WI38 (cell line): ENCODE measurements around the gene BCL2.

Experiments used
- H3K4me3 ChIP-seq: 2 replicates; pipeline ENCODE4 v1.5.1; 2011; ENCODE audit warnings: low read depth, mild to moderate bottlenecking, control low read depth, low read length
- CTCF ChIP-seq: IDR thresholded peaks from 2 replicates; pipeline ENCODE4 v1.5.1; 2012; ENCODE audit warnings: low read depth, mild to moderate bottlenecking, control low read depth, low read length

BCL2 gene

DNA sequence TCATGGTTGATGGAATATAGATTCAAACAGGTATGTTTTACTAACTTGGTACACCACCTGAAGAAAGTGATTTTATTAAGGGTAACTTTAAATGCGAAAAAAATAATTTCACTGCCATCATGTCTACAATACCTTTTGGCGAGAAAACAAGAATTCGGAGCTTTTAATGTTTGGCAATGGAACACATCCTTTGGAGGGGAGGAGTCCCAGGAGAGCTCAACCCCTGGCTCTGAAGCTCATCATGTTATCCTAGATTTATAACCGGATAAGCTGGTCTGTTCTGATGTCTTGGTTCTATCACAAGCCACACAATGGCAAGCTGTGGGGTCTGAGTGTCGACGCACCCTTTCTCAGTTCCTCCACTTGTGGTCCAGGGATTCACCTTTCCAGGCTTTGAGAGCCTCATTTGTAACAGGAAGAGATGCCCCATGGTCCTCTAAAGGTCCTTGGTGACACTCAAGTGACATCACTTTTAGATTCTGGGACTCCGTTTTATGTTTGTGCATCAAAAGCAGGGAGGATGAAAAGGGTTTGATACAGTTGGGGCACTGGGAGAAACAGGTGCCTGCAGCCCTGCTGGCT is 172.7 kb downstream of the BCL2 start:
- no peak for TF ChIP-seq CTCF
- H3K4me3 ChIP-seq = no peak overlapping the region

- TF ChIP-seq CTCF = no peak
- H3K4me3 ChIP-seq = no peak overlapping the region
These were observed 173.6 kb downstream of the BCL2 start for GRCh38 chr18:63145851-63146555.

DNA sequence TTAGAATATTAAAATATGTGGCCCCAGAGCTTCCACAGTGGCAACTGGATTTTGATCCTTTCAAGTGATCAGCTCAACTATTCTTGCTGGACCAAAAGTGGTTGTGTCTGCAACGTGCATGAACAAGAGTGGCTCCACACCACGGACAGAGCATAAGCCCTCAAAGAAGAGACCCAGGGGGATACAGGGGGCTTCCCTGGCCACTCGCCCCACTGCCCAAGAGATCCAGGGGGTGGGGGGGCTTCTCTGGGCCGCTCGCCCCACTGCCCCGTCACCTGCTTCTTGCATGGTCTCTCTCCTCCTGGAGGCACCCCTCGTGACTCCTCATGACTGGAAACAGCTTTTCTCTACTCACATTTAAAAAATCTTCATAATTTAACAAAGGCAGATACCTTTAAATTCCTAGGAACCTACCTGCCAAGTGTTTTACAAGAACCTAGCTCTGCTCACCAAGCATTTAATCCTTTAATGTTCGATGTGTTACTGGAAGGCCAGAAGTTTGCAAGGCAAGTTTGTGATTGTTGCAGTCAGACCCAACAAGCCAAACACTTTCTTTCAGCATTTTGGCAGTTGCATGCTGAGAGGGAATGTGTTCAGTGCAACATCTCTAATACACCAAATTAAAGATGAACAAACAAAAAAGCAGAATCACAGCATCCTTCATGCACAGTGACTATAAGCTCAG is 174.3 kb downstream of the BCL2 start:
- H3K4me3 ChIP-seq = no peak overlapping the region

GRCh38 chr18:63144748-63145147 is 174.8 kb downstream of the BCL2 start:
- no peak for TF ChIP-seq CTCF

More for the DNA sequence above, 174.3 kb downstream of the BCL2 start:
- TF ChIP-seq CTCF = no peak

GRCh38 chr18:63143330-63143771 is 176.2 kb downstream of the BCL2 start:
- H3K4me3 ChIP-seq = no peak overlapping the region

More at GRCh38 chr18:63144748-63145147, 174.8 kb downstream of the BCL2 start:
- no peak overlapping the region for H3K4me3 ChIP-seq

DNA sequence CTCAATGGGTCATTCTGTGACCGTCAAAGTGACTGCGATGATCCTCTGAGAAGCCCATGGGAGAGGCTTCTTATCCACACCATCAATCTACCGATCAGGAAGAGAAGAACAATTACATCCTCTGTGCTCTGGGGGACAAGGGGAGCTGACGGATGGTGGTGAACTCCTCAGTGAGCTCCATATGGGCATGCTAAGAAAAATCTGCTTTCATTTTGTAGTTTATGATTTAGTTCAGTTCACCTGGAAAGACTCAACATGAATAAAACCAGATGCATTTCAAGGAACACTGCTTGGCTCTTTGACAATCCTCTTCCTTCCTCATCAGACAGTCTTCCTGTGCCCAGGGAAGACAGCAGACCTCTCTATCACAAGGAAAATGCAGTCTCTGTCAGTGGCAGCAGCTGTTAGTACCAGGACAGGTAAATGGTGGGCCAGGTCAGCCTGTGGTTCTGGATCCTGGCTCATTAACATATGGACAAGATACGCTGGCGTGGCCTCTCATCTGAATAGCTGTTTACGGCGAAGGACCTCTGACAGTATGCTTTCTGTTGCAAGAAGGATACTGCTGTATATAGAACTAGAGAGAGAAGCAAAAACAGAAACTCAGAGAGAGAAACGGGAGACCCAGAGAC is 176.9 kb downstream of the BCL2 start:
- TF ChIP-seq CTCF = no peak

More at GRCh38 chr18:63143330-63143771, 176.2 kb downstream of the BCL2 start:
- TF ChIP-seq CTCF = no peak

More for the DNA sequence above, 176.9 kb downstream of the BCL2 start:
- H3K4me3 ChIP-seq = no peak overlapping the region
